Heart left ventricle (tissue), 16 donors: ENCODE measurements around the gene CDK2AP2. TPM values are rescaled to one million over a fixed set of nuclear protein-coding genes. Genes with fewer than 3 reads are reported as not detected.
A peak's percentile ranks its signal among the peaks of the same experiment; 100 is the strongest.

Source experiments
- ATAC-seq, 4 donors: fragments of 200-7000 bp; cut with Tn5 transposase; one replicate each; pipeline ENCODE4 v1.9.1; 2020 to 2022; ENCODE audit warnings: moderate library complexity in 4 of 4, mild to moderate bottlenecking in 3 of 4, moderate number of reproducible peaks in 1 of 4
- DNase-seq, 5 donors: peaks; one replicate each; pipeline ENCODE4 v3.0.0-alpha.2; 2020
- H3K27ac ChIP-seq, 12 donors: fragments of 200-600 bp; sonication (generic) in 4 of 12; one replicate each; pipeline versions ENCODE4 v1.5.0 to v1.8.0; 2016 to 2022; ENCODE audit warnings: mild to moderate bottlenecking in 2 of 12
- H3K27me3 ChIP-seq, 9 donors: fragments of 200-600 bp; sonication (generic) in 2 of 9; one replicate each; pipeline versions ENCODE4 v1.5.1 to v1.8.0; 2016 to 2022; ENCODE audit warnings: mild to moderate bottlenecking in 3 of 9
- H3K36me3 ChIP-seq, 9 donors: fragments of 200-600 bp; sonication (generic) in 2 of 9; one replicate each; pipeline versions ENCODE4 v1.5.0 to v1.8.0; 2018 to 2022; ENCODE audit warnings: mild to moderate bottlenecking in 2 of 9
- H3K4me1 ChIP-seq, 12 donors: fragments of 200-600 bp; sonication (generic) in 4 of 12; one replicate each; pipeline versions ENCODE4 v1.5.0 to v1.8.0; 2016 to 2022; ENCODE audit warnings: mild to moderate bottlenecking in 3 of 12
- H3K4me3 ChIP-seq, 12 donors: fragments of 200-600 bp; sonication (generic) in 4 of 12; one replicate each; pipeline versions ENCODE4 v1.5.0 to v1.8.0; 2017 to 2022; ENCODE audit warnings: mild to moderate bottlenecking in 9 of 12, moderate library complexity in 4 of 12
- H3K9me3 ChIP-seq, 12 donors: fragments of 200-600 bp; sonication (generic) in 4 of 12; one replicate each; pipeline versions ENCODE4 v1.5.0 to v1.8.0; 2016 to 2022; ENCODE audit warnings: mild to moderate bottlenecking in 1 of 12
- POLR2A ChIP-seq, 2 donors: fragments of 450-650 bp; IDR thresholded peaks; one replicate each; pipeline ENCODE4 v1.6.1; 2017; ENCODE audit warnings: antibody characterized with exemption in 2 of 2, mild to moderate bottlenecking in 2 of 2, moderate library complexity in 2 of 2
- WGBS, 4 donors: extraction: QIAGEN DNeasy Blood & Tissue Kit in 2 of 4; methylation state at CpG; one replicate each; pipeline versions ENCODE4 v1.1.5 to v1.1.7; 2013 to 2018; 5-methylcytosine and 5-hydroxymethylcytosine counted together
- intact Hi-C, 10 donors: fragments of 100-400 bp; cut with DNase I; formaldehyde crosslinking; loops; one replicate each; pipeline versions ENCODE4 v1.11.1 to v1.14.2; 2022
- polyA plus RNA-seq, 2 donors: library from polyadenylated mRNA; stranded (reverse); fragments of 200-250 nt; gene quantifications; one replicate each; pipeline ENCODE4 v1.2.3, GENCODE V29; 2013
- total RNA-seq, 9 donors: library from RNA; depleted of rRNA in 2 of 9; stranded (reverse); fragments of >200 nt in 2 of 9; fragmentation: NEBNext Ultra II Directional in 3 of 9; extraction: Animal tissue kit (Norgen Biotek cat#: 25700) in 3 of 9; gene quantifications; one replicate each; pipeline versions ENCODE4 v1.1.0 to v1.2.4, GENCODE V29; 2016 to 2023
- TF ChIP-seq, protein P1 (sequence below), 12 donors: fragments of 200-600 bp; sonication (generic) in 4 of 12; IDR thresholded peaks; one replicate each; pipeline versions ENCODE4 v1.5.0 to v1.8.0; 2018 to 2022; ENCODE audit warnings: antibody characterized with exemption in 12 of 12, mild to moderate bottlenecking in 5 of 12
- donor health status: ischemic (EF 13 %, LVEDD 7.1; RV severe dilation, severe dysfunction).
- donor health status: healthy with polysubstance abuse.
- donor health status: DM: no; HTN: yes; CAD: no.
- donor health status: DM: no; HTN: no; CAD: no.
- donor health status: ischemic (EF 25% LVEDD 6.9; RV normal size, moderate dysfunction).
- donor health status: ischemic (EF 25% LVEDD 5.7; RV mildly dilated, moderate dysfunction).
- donor health status: healthy.
- donor health status: DM: yes; HTN: yes; CAD: no.
- donor health status: ischemic (EF 35%, LVEDD 5.7; RV mildly dilated, moderate dysfunction).
- donor health status: nonischemic (EF 11% LVEDD 7.7; RV severe dilation, severe dysfunction).
- donor health status: DM: yes; HTN: yes; CAD: no.
- donor health status: PGD.
- donor health status: ischemic (EF 29% LVEDD 5.4; RV normal size, mild dysfunction).
- donor health status: nonischemic (EF 23%, LVEDD 6.1; RV moderate dilation, normal function).

The CDK2AP2 gene
- total and polyA plus RNA-seq, 11 donors, result 37.0 to 461 (median 60.1) TPM

GRCh38 chr11:67492069-67492727 is 15.8 kb downstream of the CDK2AP2 start:
- Histone ChIP-seq H3K4me3 (no peak overlapping the region), H3K27ac (no peak overlapping the region), H3K27me3 (no peaks in the 10 kb centered on the region), H3K4me1 (no peaks in the 10 kb centered on the region), H3K36me3 (peaks cover 0 to 93% (median 78%) of the 10 kb centered on the region in 9 donors), H3K9me3 (no peaks in the 10 kb centered on the region)
- DNase-seq (no peak), ATAC-seq (no peak)
- TF ChIP-seq, protein P1, sequence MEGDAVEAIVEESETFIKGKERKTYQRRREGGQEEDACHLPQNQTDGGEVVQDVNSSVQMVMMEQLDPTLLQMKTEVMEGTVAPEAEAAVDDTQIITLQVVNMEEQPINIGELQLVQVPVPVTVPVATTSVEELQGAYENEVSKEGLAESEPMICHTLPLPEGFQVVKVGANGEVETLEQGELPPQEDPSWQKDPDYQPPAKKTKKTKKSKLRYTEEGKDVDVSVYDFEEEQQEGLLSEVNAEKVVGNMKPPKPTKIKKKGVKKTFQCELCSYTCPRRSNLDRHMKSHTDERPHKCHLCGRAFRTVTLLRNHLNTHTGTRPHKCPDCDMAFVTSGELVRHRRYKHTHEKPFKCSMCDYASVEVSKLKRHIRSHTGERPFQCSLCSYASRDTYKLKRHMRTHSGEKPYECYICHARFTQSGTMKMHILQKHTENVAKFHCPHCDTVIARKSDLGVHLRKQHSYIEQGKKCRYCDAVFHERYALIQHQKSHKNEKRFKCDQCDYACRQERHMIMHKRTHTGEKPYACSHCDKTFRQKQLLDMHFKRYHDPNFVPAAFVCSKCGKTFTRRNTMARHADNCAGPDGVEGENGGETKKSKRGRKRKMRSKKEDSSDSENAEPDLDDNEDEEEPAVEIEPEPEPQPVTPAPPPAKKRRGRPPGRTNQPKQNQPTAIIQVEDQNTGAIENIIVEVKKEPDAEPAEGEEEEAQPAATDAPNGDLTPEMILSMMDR (IDR thresholded peaks at IDR 0.05), result no peak
- no peak for TF ChIP-seq POLR2A (IDR thresholded peaks at IDR 0.05)
- intact Hi-C loops, result no loop called here
- WGBS, 4 donors, result 80 to 89% (median 88%) methylated on average over 12 to 19 of the region's 19 CpGs

DNA sequence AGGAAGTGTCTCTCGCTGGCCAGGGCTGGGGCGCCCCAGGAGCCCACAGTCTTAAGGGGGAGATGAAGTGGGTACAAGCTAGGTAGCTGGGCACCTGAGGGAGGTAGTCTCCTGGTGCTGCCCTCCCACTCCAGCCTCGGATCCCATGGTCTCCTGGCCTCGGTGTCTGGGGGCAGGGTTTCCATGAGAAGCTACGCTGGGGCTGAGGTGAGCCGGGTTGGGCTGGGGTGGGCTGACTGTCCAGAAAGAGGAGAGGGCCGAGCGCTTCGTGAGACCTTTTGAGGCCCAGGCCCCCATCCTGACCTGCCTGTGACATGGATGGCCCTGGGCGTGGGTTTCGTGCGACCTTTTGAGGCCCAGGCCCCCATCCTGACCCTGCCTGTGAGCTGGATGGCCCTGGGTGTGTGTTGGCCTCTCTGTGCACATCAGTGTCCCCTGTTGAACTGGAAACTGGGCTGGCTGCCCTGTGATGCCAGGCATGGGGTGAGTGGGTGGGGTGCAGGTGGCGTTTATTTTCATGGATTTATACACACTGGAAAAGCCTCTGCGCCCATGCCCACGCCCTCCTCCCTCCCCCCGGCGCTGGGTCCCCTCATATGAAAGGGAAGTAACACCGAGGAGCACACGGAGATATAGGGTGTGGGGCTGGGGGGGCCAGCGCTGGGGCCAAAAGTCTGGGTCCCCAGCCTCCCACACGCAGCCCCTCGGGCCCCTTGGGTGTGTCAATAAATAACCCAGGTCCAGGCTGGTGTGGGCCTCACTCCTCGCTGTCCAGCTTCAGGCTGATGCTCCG is 16.5 kb downstream of the CDK2AP2 start:
- ATAC-seq (peak in 1 of 4 donors; percentile 1), DNase-seq (no peak)
- H3K27me3 ChIP-seq, result no peaks in the 10 kb centered on the region
- no peaks in the 10 kb centered on the region for H3K9me3 ChIP-seq
- WGBS, 4 donors, result 81 to 92% (median 87%) methylated on average over 11 to 24 of the region's 24 CpGs
- H3K36me3 ChIP-seq, result peaks cover 0 to 93% (median 77%) of the 10 kb centered on the region in 9 donors
- no peak overlapping the region for H3K27ac ChIP-seq
- intact Hi-C loops, result no loop called here
- H3K4me3 ChIP-seq, result no peak overlapping the region
- no peak for TF ChIP-seq POLR2A (IDR thresholded peaks at IDR 0.05)
- TF ChIP-seq, protein P1 (IDR thresholded peaks at IDR 0.05), result no peak
- peaks cover 0 to 7% (median 0%) of the 10 kb centered on the region in 12 donors for H3K4me1 ChIP-seq

GRCh38 chr11:67490727-67491065 is 17.3 kb downstream of the CDK2AP2 start:
- no peak overlapping the region for H3K27ac ChIP-seq
- no peaks in the 10 kb centered on the region for H3K27me3 ChIP-seq
- 76 to 88% (median 82%) methylated on average over 3 to 15 of the region's 15 CpGs for WGBS, 4 donors
- no peaks in the 10 kb centered on the region for H3K9me3 ChIP-seq
- no peak for TF ChIP-seq POLR2A (IDR thresholded peaks at IDR 0.05)
- TF ChIP-seq, protein P1 (IDR thresholded peaks at IDR 0.05), result no peak
- no peak overlapping the region for H3K4me3 ChIP-seq
- peaks cover 0 to 85% (median 70%) of the 10 kb centered on the region in 9 donors for H3K36me3 ChIP-seq
- DNase-seq (peak in 1 of 5 donors; percentile 64), ATAC-seq (no peak)
- intact Hi-C loops, result no loop called here
- peaks cover 0 to 15% (median 4%) of the 10 kb centered on the region in 12 donors for H3K4me1 ChIP-seq
